GM23338 (cell line): Measurements from ENCODE around the gene TCF7L1. TPM values are rescaled to one million over a fixed set of nuclear protein-coding genes. Genes with fewer than 3 reads are reported as not detected.

Experiments used
- ATAC-seq: fragments of 200-7000 bp; cut with Tn5 transposase; 3 replicates; pipeline ENCODE4 v1.9.1; 2020
- DNase-seq: peaks from one replicate; pipeline ENCODE4 v3.0.0-alpha.2; 2015; ENCODE audit warnings: low spot score
- H2AFZ ChIP-seq: fragments of 200-600 bp; sonication (generic); 2 replicates; pipeline ENCODE4 v1.8.0; 2016; ENCODE audit warnings: antibody characterized with exemption, mild to moderate bottlenecking, moderate library complexity
- H3F3A ChIP-seq: fragments of 200-600 bp; sonication (generic); replicated peaks from 2 replicates; pipeline ENCODE4 v1.8.0; 2017; ENCODE audit warnings: antibody characterized with exemption, mixed run types, low read depth
- H3K27ac ChIP-seq: fragments of 200-600 bp; sonication (generic); 2 replicates; pipeline ENCODE4 v1.6.1; 2016; ENCODE audit warnings: low read depth
- H3K27me3 ChIP-seq: fragments of 200-600 bp; sonication (generic); 2 replicates; pipeline ENCODE4 v1.8.0; 2016; ENCODE audit warnings: mild to moderate bottlenecking, mixed run types, moderate library complexity; ENCODE audit not compliant: insufficient read depth
- H3K36me3 ChIP-seq: fragments of 200-600 bp; sonication (generic); 2 replicates; pipeline ENCODE4 v1.8.0; 2016; ENCODE audit warnings: mild to moderate bottlenecking; ENCODE audit not compliant: insufficient read depth
- H3K4me1 ChIP-seq: fragments of 200-600 bp; sonication (generic); 2 replicates; pipeline ENCODE4 v1.8.0; 2016; ENCODE audit warnings: mild to moderate bottlenecking, moderate library complexity; ENCODE audit not compliant: insufficient read depth
- H3K4me2 ChIP-seq: fragments of 200-600 bp; sonication (generic); 2 replicates; pipeline ENCODE4 v1.7.1; 2017; ENCODE audit warnings: mixed run types
- H3K4me3 ChIP-seq: fragments of 200-600 bp; sonication (generic); 2 replicates; pipeline ENCODE4 v1.6.1; 2016; ENCODE audit warnings: mixed run types
- H3K79me2 ChIP-seq: fragments of 200-600 bp; sonication (generic); replicated peaks from 2 replicates; pipeline ENCODE4 v1.8.0; 2017; ENCODE audit warnings: mild to moderate bottlenecking; ENCODE audit not compliant: insufficient read depth
- H3K9me2 ChIP-seq: fragments of 200-600 bp; sonication (generic); 2 replicates; pipeline ENCODE4 v1.8.0; 2017; ENCODE audit not compliant: insufficient read depth
- H4K20me1 ChIP-seq: fragments of 200-600 bp; sonication (generic); replicated peaks from 2 replicates; pipeline ENCODE4 v1.8.0; 2017; ENCODE audit warnings: mild to moderate bottlenecking; ENCODE audit not compliant: insufficient read depth
- H3K27ac Mint-ChIP-seq: 2 replicates; pipeline ENCODE4 v1.8.0; 2020; ENCODE audit warnings: inconsistent platforms, mild to moderate bottlenecking, moderate library complexity, mixed read lengths
- H3K27me3 Mint-ChIP-seq: 3 replicates; pipeline ENCODE4 v1.8.0; 2022; ENCODE audit warnings: low read depth, mild to moderate bottlenecking, moderate library complexity, mixed read lengths, inconsistent platforms; ENCODE audit not compliant: insufficient read depth, poor library complexity
- H3K36me3 Mint-ChIP-seq: 3 replicates; pipeline ENCODE4 v1.8.0; 2021; ENCODE audit warnings: low read depth, mild to moderate bottlenecking, inconsistent platforms, moderate library complexity, mixed read lengths
- H3K4me1 Mint-ChIP-seq: 3 replicates; pipeline ENCODE4 v1.8.0; 2020; ENCODE audit warnings: mild to moderate bottlenecking, inconsistent platforms, mixed read lengths
- H3K4me3 Mint-ChIP-seq: 3 replicates; pipeline ENCODE4 v1.8.0; 2021; ENCODE audit warnings: moderate library complexity, mild to moderate bottlenecking, inconsistent platforms, mixed read lengths
- H3K9me3 Mint-ChIP-seq: 3 replicates; pipeline ENCODE4 v1.8.0; 2020; ENCODE audit warnings: moderate library complexity, mild to moderate bottlenecking, inconsistent platforms, mixed read lengths
- CREB1 ChIP-seq: fragments of 250-450 bp; sonication (Bioruptor Pico); IDR thresholded peaks from 2 replicates; pipeline ENCODE4 v1.5.0; 2020; ENCODE audit warnings: low read depth, mild to moderate bottlenecking, moderate library complexity
- CTCF ChIP-seq, 2 experiments: fragments of 200-600 bp in 1 of 2; sonication (generic) in 1 of 2; conservative IDR thresholded peaks; 2 replicates each; pipeline versions ENCODE4 v1.5.1 to v1.6.1; 2016 to 2017; ENCODE audit warnings: antibody characterized with exemption in 2 of 2, low read depth in 2 of 2, mild to moderate bottlenecking in 2 of 2, moderate library complexity in 1 of 2
- EZH2 ChIP-seq: fragments of 200-600 bp; sonication (generic); IDR thresholded peaks from one replicate; pipeline ENCODE4 v1.8.0; 2017; ENCODE audit warnings: antibody characterized with exemption, mild to moderate bottlenecking, low read depth; ENCODE audit not compliant: unreplicated experiment
- EZH2phosphoT487 ChIP-seq: fragments of 200-600 bp; sonication (generic); IDR thresholded peaks from one replicate; pipeline ENCODE4 v1.8.1; 2018; ENCODE audit warnings: antibody characterized with exemption; ENCODE audit not compliant: unreplicated experiment
- JUNB ChIP-seq: IDR thresholded peaks from one replicate; pipeline ENCODE4 v1.6.1; 2016; ENCODE audit warnings: antibody characterized with exemption; ENCODE audit not compliant: unreplicated experiment
- NANOG ChIP-seq: IDR thresholded peaks from 2 replicates; pipeline ENCODE4 v1.6.1; 2016; ENCODE audit warnings: antibody characterized with exemption, borderline replicate concordance
- POLR2AphosphoS5 ChIP-seq: IDR thresholded peaks from 2 replicates; pipeline ENCODE4 v1.6.1; 2016; ENCODE audit warnings: antibody characterized with exemption, low read depth
- STAT1 ChIP-seq: IDR thresholded peaks from one replicate; pipeline ENCODE4 v1.6.1; 2016; ENCODE audit warnings: antibody characterized with exemption; ENCODE audit not compliant: unreplicated experiment
- ZNF114 ChIP-seq: fragments of 250-450 bp; sonication (Bioruptor Pico); IDR thresholded peaks from 2 replicates; pipeline ENCODE4 v1.5.0; 2020; ENCODE audit warnings: mild to moderate bottlenecking, moderate library complexity
- ZNF331 ChIP-seq: fragments of 250-450 bp; sonication (Bioruptor Pico); IDR thresholded peaks from 2 replicates; pipeline ENCODE4 v1.5.0; 2020; ENCODE audit warnings: low read depth, mild to moderate bottlenecking, moderate library complexity
- polyA plus RNA-seq: library from polyadenylated mRNA; unstranded; fragments of >200 nt; fragmentation: Nextera tagmentation; extraction: Ambion mirVana; gene quantifications from 2 replicates; pipeline ENCODE4 v1.2.1, GENCODE V29; 2016
- total RNA-seq: library from RNA; depleted of rRNA; stranded (reverse); fragments of >200 nt; shearing (Covaris generic); gene quantifications from 2 replicates; pipeline ENCODE4 v1.2.3, GENCODE V29; 2014
- TF ChIP-seq, protein P1 (sequence below): IDR thresholded peaks from one replicate; pipeline ENCODE4 v1.6.1; 2018; ENCODE audit warnings: antibody characterized with exemption; ENCODE audit not compliant: unreplicated experiment
- TF ChIP-seq, protein P2 (sequence below): fragments of 250-450 bp; sonication (Bioruptor Pico); IDR thresholded peaks from 2 replicates; pipeline ENCODE4 v1.5.0; 2020; ENCODE audit warnings: mild to moderate bottlenecking, moderate library complexity
- TF ChIP-seq, protein P3 (sequence below): IDR thresholded peaks from 2 replicates; pipeline ENCODE4 v1.6.1; 2016; ENCODE audit warnings: antibody characterized with exemption

TCF7L1 gene
- total and polyA plus RNA-seq, 2 experiments from 2014 or later, result 47.3 to 101 TPM

DNA sequence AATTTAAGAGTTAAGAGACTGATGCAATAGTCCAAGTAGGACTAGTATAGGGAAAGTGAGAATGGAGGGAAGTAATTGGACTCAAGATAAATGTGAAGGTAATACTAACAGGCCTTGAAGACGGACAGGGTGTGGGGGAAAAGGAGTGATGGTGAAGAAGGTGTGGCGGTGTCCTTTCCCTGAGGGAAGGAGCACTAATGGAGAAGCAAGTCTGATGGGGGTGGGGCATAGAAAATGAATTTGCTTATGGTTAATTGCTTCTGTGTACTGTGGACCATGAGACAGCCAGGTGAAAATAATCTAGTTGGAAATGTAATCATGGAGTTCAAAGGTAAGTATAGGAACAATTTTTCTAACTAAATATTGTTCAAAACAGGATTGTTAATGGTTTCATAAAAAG lies 201.7 kb downstream of the TCF7L1 start:
- no peak overlapping the region for H3K27ac Mint-ChIP-seq
- peaks cover 8% of the 10 kb centered on the region for H3K9me3 Mint-ChIP-seq
- Histone ChIP-seq H3K27ac (no peak overlapping the region), H3K4me1 (peaks cover 11% of the 10 kb centered on the region; the same call in 1 of the 2 replicates), H3K79me2 (no peaks in the 10 kb centered on the region), H2AFZ (no peak overlapping the region), H3F3A (no peaks in the 10 kb centered on the region), H3K4me3 (no peak overlapping the region), H3K9me2 (no peaks in the 10 kb centered on the region), H3K4me2 (no peak overlapping the region), H4K20me1 (no peaks in the 10 kb centered on the region), H3K27me3 (no peaks in the 10 kb centered on the region), H3K36me3 (no peaks in the 10 kb centered on the region)
- no peak overlapping the region for H3K4me3 Mint-ChIP-seq
- ATAC-seq (no peak), DNase-seq (no peak)
- peaks cover 4% of the 10 kb centered on the region for H3K27me3 Mint-ChIP-seq
- no peak for TF ChIP-seq ZNF331
- TF ChIP-seq NANOG, result no peak
- TF ChIP-seq EZH2, result no peak
- no peak for TF ChIP-seq ZNF114 (CRISPR knock-in tag)
- TF ChIP-seq CREB1, result no peak
- TF ChIP-seq, protein P1, sequence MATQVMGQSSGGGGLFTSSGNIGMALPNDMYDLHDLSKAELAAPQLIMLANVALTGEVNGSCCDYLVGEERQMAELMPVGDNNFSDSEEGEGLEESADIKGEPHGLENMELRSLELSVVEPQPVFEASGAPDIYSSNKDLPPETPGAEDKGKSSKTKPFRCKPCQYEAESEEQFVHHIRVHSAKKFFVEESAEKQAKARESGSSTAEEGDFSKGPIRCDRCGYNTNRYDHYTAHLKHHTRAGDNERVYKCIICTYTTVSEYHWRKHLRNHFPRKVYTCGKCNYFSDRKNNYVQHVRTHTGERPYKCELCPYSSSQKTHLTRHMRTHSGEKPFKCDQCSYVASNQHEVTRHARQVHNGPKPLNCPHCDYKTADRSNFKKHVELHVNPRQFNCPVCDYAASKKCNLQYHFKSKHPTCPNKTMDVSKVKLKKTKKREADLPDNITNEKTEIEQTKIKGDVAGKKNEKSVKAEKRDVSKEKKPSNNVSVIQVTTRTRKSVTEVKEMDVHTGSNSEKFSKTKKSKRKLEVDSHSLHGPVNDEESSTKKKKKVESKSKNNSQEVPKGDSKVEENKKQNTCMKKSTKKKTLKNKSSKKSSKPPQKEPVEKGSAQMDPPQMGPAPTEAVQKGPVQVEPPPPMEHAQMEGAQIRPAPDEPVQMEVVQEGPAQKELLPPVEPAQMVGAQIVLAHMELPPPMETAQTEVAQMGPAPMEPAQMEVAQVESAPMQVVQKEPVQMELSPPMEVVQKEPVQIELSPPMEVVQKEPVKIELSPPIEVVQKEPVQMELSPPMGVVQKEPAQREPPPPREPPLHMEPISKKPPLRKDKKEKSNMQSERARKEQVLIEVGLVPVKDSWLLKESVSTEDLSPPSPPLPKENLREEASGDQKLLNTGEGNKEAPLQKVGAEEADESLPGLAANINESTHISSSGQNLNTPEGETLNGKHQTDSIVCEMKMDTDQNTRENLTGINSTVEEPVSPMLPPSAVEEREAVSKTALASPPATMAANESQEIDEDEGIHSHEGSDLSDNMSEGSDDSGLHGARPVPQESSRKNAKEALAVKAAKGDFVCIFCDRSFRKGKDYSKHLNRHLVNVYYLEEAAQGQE, result no peak
- no peak for TF ChIP-seq POLR2AphosphoS5
- no peak for TF ChIP-seq EZH2phosphoT487
- TF ChIP-seq JUNB, result no peak
- TF ChIP-seq, protein P2, sequence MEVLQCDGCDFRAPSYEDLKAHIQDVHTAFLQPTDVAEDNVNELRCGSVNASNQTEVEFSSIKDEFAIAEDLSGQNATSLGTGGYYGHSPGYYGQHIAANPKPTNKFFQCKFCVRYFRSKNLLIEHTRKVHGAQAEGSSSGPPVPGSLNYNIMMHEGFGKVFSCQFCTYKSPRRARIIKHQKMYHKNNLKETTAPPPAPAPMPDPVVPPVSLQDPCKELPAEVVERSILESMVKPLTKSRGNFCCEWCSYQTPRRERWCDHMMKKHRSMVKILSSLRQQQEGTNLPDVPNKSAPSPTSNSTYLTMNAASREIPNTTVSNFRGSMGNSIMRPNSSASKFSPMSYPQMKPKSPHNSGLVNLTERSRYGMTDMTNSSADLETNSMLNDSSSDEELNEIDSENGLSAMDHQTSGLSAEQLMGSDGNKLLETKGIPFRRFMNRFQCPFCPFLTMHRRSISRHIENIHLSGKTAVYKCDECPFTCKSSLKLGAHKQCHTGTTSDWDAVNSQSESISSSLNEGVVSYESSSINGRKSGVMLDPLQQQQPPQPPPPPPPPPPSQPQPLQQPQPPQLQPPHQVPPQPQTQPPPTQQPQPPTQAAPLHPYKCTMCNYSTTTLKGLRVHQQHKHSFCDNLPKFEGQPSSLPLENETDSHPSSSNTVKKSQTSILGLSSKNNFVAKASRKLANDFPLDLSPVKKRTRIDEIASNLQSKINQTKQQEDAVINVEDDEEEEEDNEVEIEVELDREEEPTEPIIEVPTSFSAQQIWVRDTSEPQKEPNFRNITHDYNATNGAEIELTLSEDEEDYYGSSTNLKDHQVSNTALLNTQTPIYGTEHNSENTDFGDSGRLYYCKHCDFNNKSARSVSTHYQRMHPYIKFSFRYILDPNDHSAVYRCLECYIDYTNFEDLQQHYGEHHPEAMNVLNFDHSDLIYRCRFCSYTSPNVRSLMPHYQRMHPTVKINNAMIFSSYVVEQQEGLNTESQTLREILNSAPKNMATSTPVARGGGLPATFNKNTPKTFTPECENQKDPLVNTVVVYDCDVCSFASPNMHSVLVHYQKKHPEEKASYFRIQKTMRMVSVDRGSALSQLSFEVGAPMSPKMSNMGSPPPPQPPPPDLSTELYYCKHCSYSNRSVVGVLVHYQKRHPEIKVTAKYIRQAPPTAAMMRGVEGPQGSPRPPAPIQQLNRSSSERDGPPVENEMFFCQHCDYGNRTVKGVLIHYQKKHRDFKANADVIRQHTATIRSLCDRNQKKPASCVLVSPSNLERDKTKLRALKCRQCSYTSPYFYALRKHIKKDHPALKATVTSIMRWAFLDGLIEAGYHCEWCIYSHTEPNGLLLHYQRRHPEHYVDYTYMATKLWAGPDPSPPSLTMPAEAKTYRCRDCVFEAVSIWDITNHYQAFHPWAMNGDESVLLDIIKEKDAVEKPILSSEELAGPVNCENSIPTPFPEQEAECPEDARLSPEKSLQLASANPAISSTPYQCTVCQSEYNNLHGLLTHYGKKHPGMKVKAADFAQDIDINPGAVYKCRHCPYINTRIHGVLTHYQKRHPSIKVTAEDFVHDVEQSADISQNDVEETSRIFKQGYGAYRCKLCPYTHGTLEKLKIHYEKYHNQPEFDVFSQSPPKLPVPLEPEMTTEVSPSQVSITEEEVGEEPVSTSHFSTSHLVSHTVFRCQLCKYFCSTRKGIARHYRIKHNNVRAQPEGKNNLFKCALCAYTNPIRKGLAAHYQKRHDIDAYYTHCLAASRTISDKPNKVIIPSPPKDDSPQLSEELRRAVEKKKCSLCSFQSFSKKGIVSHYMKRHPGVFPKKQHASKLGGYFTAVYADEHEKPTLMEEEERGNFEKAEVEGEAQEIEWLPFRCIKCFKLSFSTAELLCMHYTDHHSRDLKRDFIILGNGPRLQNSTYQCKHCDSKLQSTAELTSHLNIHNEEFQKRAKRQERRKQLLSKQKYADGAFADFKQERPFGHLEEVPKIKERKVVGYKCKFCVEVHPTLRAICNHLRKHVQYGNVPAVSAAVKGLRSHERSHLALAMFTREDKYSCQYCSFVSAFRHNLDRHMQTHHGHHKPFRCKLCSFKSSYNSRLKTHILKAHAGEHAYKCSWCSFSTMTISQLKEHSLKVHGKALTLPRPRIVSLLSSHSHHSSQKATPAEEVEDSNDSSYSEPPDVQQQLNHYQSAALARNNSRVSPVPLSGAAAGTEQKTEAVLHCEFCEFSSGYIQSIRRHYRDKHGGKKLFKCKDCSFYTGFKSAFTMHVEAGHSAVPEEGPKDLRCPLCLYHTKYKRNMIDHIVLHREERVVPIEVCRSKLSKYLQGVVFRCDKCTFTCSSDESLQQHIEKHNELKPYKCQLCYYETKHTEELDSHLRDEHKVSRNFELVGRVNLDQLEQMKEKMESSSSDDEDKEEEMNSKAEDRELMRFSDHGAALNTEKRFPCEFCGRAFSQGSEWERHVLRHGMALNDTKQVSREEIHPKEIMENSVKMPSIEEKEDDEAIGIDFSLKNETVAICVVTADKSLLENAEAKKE, result no peak
- TF ChIP-seq STAT1, result no peak
- TF ChIP-seq CTCF (conservative IDR thresholded peaks at IDR 0.05; ENCODE audit: low read depth in 2 of 2), result no peak
- TF ChIP-seq, protein P3, sequence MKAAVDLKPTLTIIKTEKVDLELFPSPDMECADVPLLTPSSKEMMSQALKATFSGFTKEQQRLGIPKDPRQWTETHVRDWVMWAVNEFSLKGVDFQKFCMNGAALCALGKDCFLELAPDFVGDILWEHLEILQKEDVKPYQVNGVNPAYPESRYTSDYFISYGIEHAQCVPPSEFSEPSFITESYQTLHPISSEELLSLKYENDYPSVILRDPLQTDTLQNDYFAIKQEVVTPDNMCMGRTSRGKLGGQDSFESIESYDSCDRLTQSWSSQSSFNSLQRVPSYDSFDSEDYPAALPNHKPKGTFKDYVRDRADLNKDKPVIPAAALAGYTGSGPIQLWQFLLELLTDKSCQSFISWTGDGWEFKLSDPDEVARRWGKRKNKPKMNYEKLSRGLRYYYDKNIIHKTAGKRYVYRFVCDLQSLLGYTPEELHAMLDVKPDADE, result no peak
- peaks cover 21% of the 10 kb centered on the region; the same call in 2 of the 3 replicates for H3K4me1 Mint-ChIP-seq
- no peaks in the 10 kb centered on the region for H3K36me3 Mint-ChIP-seq
